ENCODE measurements around the gene CRYGS. TPM values are rescaled to one million over a fixed set of nuclear protein-coding genes. Genes with fewer than 3 reads are reported as not detected.

CRYGS gene
- total and polyA plus RNA-seq, 9 of the 15 experiments (the other 6 are each of a cell fraction or from before 2014, with no cell fraction given) = 1.5 to 3.8 (median 2.0) TPM

DNA sequence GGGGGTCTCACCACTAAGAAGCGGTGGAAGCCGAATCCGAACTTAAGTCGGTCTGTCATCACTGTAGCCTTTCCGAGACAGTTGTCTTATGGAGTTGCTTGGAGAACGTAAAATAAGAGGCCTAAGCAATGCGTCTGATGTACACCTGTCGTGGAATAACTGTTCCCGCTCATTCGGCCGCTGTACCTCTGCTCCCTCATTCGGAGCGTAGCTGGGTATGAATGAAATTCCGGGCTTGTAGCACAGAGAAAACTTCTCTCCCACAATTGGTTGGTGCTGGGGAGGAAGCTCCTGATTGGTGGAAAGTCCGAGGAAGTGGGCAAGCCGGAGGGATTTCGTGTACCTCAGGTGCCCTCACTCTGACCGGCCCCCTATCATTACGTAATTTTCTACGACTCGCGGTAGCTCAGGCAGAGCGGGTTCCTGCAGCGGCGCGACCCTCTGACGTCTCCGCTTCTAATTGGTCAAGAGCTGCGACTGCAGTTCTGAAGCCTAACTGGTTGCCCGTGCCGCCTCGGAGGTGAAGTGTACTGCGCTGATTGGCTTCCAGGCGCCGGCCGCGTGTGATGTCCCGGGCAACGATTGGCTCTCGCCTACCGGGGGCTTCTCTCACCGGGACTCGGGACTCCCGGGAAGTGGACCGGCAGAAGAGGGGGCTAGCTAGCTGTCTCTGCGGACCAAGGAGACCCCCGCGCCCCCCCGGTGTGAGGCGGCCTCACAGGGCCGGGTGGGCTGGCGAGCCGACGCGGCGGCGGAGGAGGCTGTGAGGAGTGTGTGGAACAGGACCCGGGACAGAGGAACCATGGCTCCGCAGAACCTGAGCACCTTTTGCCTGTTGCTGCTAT is 26.1 kb upstream of the CRYGS start, which contains the start of gene DNAJB11 (continued):
- TF ChIP-seq, protein P1, sequence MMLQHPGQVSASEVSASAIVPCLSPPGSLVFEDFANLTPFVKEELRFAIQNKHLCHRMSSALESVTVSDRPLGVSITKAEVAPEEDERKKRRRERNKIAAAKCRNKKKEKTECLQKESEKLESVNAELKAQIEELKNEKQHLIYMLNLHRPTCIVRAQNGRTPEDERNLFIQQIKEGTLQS (IDR thresholded peaks at IDR 0.05) = peak; percentile 82
- TF ChIP-seq, protein P1 (CRISPR knock-in tag; conservative IDR thresholded peaks at IDR 0.05) = 0 out of 2 replicates have a peak, but pooled peaks have one; percentile 11
- TF ChIP-seq ZNF263 (CRISPR knock-in tag; IDR thresholded peaks at IDR 0.05; ENCODE audit: borderline replicate concordance) (0 out of 2 replicates have a peak, but pooled peaks have one; percentile 21), RHOXF2B (CRISPR knock-in tag; conservative IDR thresholded peaks at IDR 0.05) (no peak), BACH1 (tag; IDR thresholded peaks at IDR 0.05) (no peak), SIX5 (IDR thresholded peaks at IDR 0.05; ENCODE audit: borderline replicate concordance in 1 of 2, insufficient read depth in 1 of 2, low read depth in 1 of 2, low read length in 2 of 2) (no peak), MAFK (IDR thresholded peaks at IDR 0.05; ENCODE audit: low read length) (no peak), PTRF (tag; IDR thresholded peaks at IDR 0.05) (no peak), SMC3 (conservative IDR thresholded peaks at IDR 0.05; ENCODE audit: insufficient read depth, low read depth, low read length) (no peak), FOXM1 (IDR thresholded peaks at IDR 0.05; ENCODE audit: low read depth) (peak; percentile 51; the same call in 1 of the 2 replicates), FOXM1 (CRISPR knock-in tag; IDR thresholded peaks at IDR 0.05; ENCODE audit: low read depth) (0 out of 2 replicates have a peak, but pooled peaks have one; percentile 19), XRCC3 (IDR thresholded peaks at IDR 0.05) (no peak), DDX20 (tag; IDR thresholded peaks at IDR 0.05; ENCODE audit: low read depth) (no peak), SMARCC2 (IDR thresholded peaks at IDR 0.05; ENCODE audit: low read depth) (no peak), BCL6 (CRISPR knock-in tag; IDR thresholded peaks at IDR 0.05) (no peak), ZNF589 (CRISPR knock-in tag; IDR thresholded peaks at IDR 0.05; ENCODE audit: low read depth) (peak; percentile 95), YY1 (IDR thresholded peaks at IDR 0.05; ENCODE audit: borderline replicate concordance in 1 of 3, control insufficient read depth in 1 of 3, extremely low read depth in 1 of 3, insufficient read depth in 3 of 3, insufficient read length in 1 of 3, insufficient replicate concordance in 2 of 3, low read depth in 1 of 3, low read length in 2 of 3) (peak in 1 of 3 experiments; percentile 81)
- TF ChIP-seq, protein P2, sequence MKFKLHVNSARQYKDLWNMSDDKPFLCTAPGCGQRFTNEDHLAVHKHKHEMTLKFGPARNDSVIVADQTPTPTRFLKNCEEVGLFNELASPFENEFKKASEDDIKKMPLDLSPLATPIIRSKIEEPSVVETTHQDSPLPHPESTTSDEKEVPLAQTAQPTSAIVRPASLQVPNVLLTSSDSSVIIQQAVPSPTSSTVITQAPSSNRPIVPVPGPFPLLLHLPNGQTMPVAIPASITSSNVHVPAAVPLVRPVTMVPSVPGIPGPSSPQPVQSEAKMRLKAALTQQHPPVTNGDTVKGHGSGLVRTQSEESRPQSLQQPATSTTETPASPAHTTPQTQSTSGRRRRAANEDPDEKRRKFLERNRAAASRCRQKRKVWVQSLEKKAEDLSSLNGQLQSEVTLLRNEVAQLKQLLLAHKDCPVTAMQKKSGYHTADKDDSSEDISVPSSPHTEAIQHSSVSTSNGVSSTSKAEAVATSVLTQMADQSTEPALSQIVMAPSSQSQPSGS (CRISPR knock-in tag; IDR thresholded peaks at IDR 0.05) = no peak
- TF ChIP-seq, protein P3, sequence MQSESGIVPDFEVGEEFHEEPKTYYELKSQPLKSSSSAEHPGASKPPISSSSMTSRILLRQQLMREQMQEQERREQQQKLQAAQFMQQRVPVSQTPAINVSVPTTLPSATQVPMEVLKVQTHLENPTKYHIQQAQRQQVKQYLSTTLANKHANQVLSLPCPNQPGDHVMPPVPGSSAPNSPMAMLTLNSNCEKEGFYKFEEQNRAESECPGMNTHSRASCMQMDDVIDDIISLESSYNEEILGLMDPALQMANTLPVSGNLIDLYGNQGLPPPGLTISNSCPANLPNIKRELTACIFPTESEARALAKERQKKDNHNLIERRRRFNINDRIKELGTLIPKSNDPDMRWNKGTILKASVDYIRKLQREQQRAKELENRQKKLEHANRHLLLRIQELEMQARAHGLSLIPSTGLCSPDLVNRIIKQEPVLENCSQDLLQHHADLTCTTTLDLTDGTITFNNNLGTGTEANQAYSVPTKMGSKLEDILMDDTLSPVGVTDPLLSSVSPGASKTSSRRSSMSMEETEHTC (IDR thresholded peaks at IDR 0.05) = 0 out of 2 replicates have a peak, but pooled peaks have one; percentile 12
- TF ChIP-seq, protein P4, sequence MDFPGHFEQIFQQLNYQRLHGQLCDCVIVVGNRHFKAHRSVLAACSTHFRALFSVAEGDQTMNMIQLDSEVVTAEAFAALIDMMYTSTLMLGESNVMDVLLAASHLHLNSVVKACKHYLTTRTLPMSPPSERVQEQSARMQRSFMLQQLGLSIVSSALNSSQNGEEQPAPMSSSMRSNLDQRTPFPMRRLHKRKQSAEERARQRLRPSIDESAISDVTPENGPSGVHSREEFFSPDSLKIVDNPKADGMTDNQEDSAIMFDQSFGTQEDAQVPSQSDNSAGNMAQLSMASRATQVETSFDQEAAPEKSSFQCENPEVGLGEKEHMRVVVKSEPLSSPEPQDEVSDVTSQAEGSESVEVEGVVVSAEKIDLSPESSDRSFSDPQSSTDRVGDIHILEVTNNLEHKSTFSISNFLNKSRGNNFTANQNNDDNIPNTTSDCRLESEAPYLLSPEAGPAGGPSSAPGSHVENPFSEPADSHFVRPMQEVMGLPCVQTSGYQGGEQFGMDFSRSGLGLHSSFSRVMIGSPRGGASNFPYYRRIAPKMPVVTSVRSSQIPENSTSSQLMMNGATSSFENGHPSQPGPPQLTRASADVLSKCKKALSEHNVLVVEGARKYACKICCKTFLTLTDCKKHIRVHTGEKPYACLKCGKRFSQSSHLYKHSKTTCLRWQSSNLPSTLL (IDR thresholded peaks at IDR 0.05) = no peak
